Adipocyte (in vitro differentiated cells): ENCODE results near the gene SRPX2.

Source experiments
- DNase-seq: peaks from one replicate; pipeline ENCODE4 v3.0.0-alpha.2; 2015; ENCODE audit warnings: low read depth
- H3K27me3 ChIP-seq: replicated peaks from 2 replicates; pipeline ENCODE4 v1.7.0; 2013; ENCODE audit warnings: mild to moderate bottlenecking, low read length, moderate library complexity; ENCODE audit not compliant: control insufficient read depth, insufficient read depth
- H3K36me3 ChIP-seq: 2 replicates; pipeline ENCODE4 v1.7.0; 2013; ENCODE audit warnings: low read length, mild to moderate bottlenecking, moderate library complexity; ENCODE audit not compliant: control insufficient read depth, insufficient read depth, severe bottlenecking
- H3K4me1 ChIP-seq: 2 replicates; pipeline ENCODE4 v1.7.0; 2013; ENCODE audit warnings: mild to moderate bottlenecking, low read length, moderate library complexity; ENCODE audit not compliant: control insufficient read depth, insufficient read depth
- H3K4me3 ChIP-seq: 2 replicates; pipeline ENCODE4 v1.7.0; 2013; ENCODE audit warnings: mild to moderate bottlenecking, low read length, moderate library complexity
- H3K9ac ChIP-seq: 2 replicates; pipeline ENCODE4 v1.7.0; 2013; ENCODE audit warnings: mild to moderate bottlenecking, low read length, moderate library complexity
- H3K9me3 ChIP-seq: 2 replicates; pipeline ENCODE4 v1.7.0; 2013; ENCODE audit warnings: mild to moderate bottlenecking, low read length, moderate library complexity; ENCODE audit not compliant: control insufficient read depth

Gene SRPX2, protein sequence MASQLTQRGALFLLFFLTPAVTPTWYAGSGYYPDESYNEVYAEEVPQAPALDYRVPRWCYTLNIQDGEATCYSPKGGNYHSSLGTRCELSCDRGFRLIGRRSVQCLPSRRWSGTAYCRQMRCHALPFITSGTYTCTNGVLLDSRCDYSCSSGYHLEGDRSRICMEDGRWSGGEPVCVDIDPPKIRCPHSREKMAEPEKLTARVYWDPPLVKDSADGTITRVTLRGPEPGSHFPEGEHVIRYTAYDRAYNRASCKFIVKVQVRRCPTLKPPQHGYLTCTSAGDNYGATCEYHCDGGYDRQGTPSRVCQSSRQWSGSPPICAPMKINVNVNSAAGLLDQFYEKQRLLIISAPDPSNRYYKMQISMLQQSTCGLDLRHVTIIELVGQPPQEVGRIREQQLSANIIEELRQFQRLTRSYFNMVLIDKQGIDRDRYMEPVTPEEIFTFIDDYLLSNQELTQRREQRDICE

DNA sequence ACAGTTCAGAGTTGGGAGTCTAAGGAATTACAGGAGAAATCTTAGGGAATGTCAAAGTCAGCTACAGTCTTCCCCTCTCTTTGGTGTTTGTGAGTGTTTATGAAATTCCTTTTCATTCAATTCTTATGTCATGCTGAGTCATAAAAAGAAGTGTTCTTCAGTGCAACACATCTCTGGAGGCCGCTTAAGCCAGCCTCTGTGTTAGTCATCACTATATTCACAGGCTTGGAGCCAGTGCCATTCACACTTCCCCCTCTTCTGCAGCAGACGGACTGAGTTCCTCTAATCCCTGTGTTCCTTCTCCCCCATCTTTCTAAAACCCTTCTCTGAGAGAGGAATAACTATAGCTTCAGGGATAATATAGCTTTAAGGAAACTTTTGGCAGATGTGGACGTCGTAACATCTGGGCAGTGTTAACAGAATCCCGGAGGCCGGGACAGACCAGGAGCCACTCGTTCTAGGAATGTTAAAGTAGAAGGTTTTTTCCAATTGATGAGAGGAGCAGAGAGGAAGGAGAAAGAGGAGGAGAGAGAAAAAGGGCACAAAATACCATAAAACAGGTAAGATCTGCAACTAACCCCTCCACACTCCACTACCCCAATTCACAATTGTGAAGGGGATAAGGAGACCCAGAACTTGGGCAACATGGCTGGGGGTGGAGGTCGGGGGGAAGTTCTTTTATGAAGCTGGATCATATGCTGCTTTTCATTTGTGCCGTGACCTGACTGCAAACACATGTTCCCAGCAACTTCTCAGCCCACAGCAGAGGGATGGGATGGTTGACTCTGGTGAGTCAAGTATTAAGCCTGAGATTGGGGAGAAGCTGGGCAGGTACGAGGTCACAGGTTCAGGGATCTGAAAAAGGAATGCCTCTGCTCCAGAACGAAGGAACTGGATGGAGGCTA lies at the start of gene SRPX2:
TSS of gene SRPX2 (plus strand) at position 244 of the 905 bp plus-strand sequence. CDS start 2,124 bp downstream, outside the sequence.
- peak; percentile 83 for DNase-seq
- Histone ChIP-seq H3K4me3 (peak within 1 kb of the TSS; percentile 81), H3K9ac (peak within 1 kb of the TSS; percentile 87), H3K27me3 (peaks cover 9% of the 10 kb centered on the region), H3K4me1 (peaks cover 39% of the 10 kb centered on the region), H3K9me3 (no peaks in the 10 kb centered on the region), H3K36me3 (no peaks in the 10 kb centered on the region)

DNA sequence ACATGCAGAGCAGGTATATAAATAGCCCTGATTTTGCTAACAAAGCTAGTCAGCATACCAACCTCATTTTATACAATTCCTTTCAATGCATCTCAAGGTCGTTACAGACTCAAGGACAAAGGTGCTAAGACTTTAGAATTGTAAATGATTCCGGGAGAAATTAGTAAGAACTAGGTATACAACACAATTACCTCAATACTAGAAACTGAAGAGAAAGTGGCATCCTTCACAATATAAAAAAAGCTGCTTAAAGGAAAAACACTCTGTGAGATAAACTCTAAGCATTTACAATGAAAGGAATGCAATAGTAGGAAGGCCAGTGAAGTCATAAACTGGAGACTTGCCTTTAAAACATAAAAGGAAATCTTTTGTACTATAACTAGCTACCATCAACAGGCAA lies 47.4 kb upstream of the SRPX2 start:
- no peak overlapping the region for H3K4me3 ChIP-seq
- no peaks in the 10 kb centered on the region for H3K9me3 ChIP-seq
- peaks cover 8% of the 10 kb centered on the region for H3K27me3 ChIP-seq
- peaks cover 20% of the 10 kb centered on the region for H3K4me1 ChIP-seq
- H3K36me3 ChIP-seq: no peaks in the 10 kb centered on the region
- DNase-seq: no peak
- no peak overlapping the region for H3K9ac ChIP-seq

DNA sequence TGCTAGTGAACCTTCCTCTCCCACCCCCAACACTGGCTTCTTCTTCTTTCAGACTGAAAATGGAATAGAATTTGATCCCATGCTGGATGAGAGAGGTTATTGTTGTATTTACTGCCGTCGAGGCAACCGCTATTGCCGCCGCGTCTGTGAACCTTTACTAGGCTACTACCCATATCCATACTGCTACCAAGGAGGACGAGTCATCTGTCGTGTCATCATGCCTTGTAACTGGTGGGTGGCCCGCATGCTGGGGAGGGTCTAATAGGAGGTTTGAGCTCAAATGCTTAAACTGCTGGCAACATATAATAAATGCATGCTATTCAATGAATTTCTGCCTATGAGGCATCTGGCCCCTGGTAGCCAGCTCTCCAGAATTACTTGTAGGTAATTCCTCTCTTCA lies 44.5 kb upstream of the SRPX2 start:
- H3K9ac ChIP-seq: no peak overlapping the region
- DNase-seq: no peak

DNA sequence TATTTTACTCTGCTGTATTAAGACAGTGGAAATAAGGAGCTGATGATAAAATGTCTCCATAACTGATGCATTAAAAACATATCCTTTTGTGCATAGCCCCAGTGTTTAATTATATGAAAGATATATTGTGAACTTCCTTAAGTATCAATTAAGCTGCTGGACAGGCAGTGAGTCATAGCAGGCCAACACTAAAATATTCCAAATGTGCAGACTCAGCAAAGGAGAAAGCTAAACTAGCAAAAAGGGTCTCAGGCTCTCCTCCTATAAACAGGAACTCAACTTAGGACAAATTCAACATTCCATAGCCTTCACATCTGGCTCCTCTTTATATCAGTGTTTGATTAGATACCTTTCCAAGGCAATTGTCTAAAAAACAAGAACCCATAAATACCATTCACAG lies 43.7 kb upstream of the SRPX2 start:
- no peak for DNase-seq
- no peaks in the 10 kb centered on the region for H3K36me3 ChIP-seq
- peaks cover 5% of the 10 kb centered on the region for H3K4me1 ChIP-seq
- peaks cover 14% of the 10 kb centered on the region for H3K27me3 ChIP-seq
- H3K9ac ChIP-seq: no peak overlapping the region
- no peak overlapping the region for H3K4me3 ChIP-seq
- no peaks in the 10 kb centered on the region for H3K9me3 ChIP-seq

More for the DNA sequence above, 44.5 kb upstream of the SRPX2 start:
- H3K4me3 ChIP-seq: no peak overlapping the region
- no peaks in the 10 kb centered on the region for H3K9me3 ChIP-seq
- peaks cover 10% of the 10 kb centered on the region for H3K27me3 ChIP-seq
- H3K36me3 ChIP-seq: no peaks in the 10 kb centered on the region
- peaks cover 5% of the 10 kb centered on the region for H3K4me1 ChIP-seq

DNA sequence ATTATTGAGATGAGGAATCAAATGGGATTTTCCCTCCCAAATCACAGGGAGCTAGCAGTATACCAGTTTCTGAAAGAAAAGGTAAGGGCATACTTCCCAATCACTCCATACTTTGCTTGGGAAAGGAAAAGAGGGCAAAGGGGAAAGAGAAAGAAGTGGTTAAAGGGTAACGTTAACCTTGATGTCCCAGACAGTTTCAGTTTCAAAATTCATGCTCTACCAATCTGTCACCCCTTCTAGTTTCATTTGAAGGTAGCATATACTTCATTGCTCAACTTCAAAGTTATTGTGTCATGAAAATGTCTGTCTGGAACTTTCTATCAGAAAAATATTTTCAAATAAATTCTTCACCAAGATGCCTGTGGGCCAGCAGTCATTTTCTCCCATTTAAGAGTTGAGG lies 43.2 kb upstream of the SRPX2 start:
- no peak for DNase-seq
- Histone ChIP-seq H3K27me3 (peaks cover 15% of the 10 kb centered on the region), H3K4me1 (peaks cover 5% of the 10 kb centered on the region), H3K4me3 (no peak overlapping the region), H3K9ac (no peak overlapping the region), H3K9me3 (no peaks in the 10 kb centered on the region), H3K36me3 (no peaks in the 10 kb centered on the region)

DNA sequence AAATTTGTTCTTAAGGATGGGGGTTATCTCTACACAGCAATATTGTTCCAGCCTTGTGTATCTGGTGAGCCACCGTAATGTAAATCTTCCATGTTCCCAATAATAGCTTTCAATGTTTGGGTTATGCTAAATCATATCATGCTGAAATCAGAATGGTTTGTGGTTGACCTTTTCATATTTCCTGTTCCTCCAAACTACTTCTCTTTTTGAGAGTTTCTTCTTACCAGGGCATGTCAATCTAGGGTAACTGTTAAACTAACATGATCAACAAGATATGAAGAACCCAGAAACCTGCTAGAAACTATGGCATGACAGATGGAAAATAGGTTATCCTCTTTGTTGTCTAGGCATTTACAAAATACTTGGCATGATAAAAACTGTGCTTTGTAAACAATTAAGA lies 37.2 kb upstream of the SRPX2 start:
- no peaks in the 10 kb centered on the region for H3K9me3 ChIP-seq
- H3K9ac ChIP-seq: no peak overlapping the region
- no peak overlapping the region for H3K4me3 ChIP-seq
- no peaks in the 10 kb centered on the region for H3K36me3 ChIP-seq
- no peak for DNase-seq
- H3K4me1 ChIP-seq: no peaks in the 10 kb centered on the region
- peaks cover 19% of the 10 kb centered on the region for H3K27me3 ChIP-seq

DNA sequence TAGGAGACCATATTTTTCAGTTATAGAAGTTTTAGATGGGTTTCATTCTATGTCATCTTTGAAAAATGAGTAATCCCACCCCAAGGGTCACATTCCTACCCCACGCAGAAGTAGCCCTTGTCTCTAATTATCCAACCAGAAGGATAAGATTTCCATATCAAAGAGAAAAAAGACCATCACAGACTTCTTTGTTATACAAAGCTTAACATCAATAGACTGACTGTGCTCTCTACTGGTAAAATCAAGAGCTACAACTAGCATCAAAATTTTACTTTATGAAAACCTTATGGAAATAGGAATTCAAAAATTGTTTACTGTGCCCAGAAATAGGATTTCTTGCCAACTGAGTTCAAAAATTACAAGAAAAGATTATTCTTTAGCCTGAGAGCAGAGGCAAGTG lies 34.4 kb upstream of the SRPX2 start:
- Histone ChIP-seq H3K9ac (no peak overlapping the region), H3K4me1 (peaks cover 5% of the 10 kb centered on the region), H3K4me3 (no peak overlapping the region), H3K9me3 (no peaks in the 10 kb centered on the region), H3K36me3 (no peaks in the 10 kb centered on the region), H3K27me3 (peaks cover 24% of the 10 kb centered on the region)
- DNase-seq: peak; percentile 24

DNA sequence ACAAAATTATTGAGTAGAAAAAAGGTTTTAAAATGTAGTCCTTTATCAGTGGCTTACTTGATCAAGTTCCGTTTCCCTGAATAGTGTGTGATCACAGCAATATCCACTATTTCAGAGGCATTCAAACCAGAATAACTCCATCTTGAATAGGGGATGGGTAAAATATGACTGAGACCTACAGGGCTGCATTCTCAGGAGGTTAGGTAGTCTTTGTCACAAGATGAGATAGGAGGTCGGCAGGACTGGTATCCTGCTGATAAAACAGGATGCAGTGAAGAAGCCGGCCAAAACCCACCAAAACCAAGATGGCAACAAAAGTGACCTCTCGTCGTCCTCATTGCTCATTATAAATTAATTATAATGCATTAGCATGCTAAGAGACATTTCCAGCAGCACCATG lies 32.0 kb upstream of the SRPX2 start:
- H3K9ac ChIP-seq: no peak overlapping the region
- peaks cover 11% of the 10 kb centered on the region for H3K4me1 ChIP-seq
- H3K27me3 ChIP-seq: peaks cover 21% of the 10 kb centered on the region
- no peaks in the 10 kb centered on the region for H3K9me3 ChIP-seq
- H3K36me3 ChIP-seq: no peaks in the 10 kb centered on the region
- no peak for DNase-seq
- H3K4me3 ChIP-seq: no peak overlapping the region

DNA sequence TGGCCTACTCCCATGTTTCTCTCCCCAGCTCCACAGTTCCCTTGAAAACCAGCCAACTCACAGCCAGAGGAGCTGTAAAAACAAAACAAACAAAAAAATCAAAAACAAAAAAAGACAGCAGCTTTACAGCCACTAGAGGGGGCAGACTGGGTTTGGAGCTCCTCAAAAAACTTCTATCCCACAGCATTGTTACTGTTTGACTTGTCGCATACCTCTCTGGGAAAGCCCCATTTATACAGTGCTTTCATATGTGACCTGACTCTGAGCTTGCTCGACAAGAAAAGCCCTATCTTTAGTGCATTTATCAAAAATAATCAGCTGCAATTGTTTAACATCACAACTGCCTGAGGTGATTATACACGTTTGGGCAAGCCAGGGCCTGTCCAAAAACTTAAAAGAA lies 29.0 kb upstream of the SRPX2 start:
- no peaks in the 10 kb centered on the region for H3K9me3 ChIP-seq
- H3K36me3 ChIP-seq: no peaks in the 10 kb centered on the region
- no peak overlapping the region for H3K9ac ChIP-seq
- peaks cover 11% of the 10 kb centered on the region for H3K27me3 ChIP-seq
- H3K4me1 ChIP-seq: peaks cover 11% of the 10 kb centered on the region
- DNase-seq: peak; percentile 83
- H3K4me3 ChIP-seq: no peak overlapping the region

DNA sequence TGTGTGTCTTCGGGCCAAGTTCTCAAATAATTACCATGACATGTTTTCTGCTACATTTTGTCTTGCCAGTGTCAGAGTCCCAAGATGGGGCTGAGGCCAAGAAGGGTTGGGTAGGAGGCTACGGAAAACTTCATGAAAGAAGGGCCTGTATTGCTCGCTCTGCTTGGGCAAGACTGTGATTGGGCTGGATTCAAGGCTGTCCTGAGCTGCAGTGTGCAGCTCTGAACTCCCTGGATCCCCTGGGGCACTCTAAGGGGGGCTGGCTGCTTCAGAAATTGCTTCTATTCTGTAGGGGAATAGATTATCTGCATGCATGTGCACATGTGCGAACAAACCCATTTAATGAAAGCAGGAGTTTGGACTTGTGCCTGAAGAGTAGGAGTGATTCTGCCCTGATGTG lies 21.0 kb upstream of the SRPX2 start:
- H3K9ac ChIP-seq: no peak overlapping the region
- H3K4me1 ChIP-seq: no peaks in the 10 kb centered on the region
- no peaks in the 10 kb centered on the region for H3K9me3 ChIP-seq
- H3K27me3 ChIP-seq: no peaks in the 10 kb centered on the region
- no peak for DNase-seq
- H3K36me3 ChIP-seq: no peaks in the 10 kb centered on the region
- H3K4me3 ChIP-seq: no peak overlapping the region

DNA sequence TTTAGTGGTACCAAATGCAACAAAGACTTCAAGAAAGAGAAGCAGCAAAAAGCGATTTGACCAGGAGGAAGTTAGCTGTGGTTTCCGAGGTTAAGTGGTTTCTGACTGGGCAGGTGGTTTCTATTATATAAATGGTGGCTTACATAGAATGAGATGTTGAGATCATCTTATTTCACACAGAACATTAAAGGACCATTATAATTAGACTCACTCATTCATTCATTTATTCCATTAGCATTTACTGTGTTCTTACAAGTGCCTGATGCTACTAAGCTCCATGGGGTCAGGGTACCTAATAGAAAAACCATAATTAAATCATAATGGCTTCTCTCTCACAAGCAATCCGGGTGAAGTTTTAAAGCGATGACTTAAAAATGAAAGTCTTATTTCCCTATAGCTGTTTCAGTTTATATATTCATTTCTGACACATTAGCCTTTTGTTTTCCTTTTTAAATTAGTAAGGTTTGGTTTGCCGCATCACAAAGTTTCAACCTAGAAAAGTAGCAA lies 18.0 kb upstream of the SRPX2 start:
- Histone ChIP-seq H3K4me3 (no peak overlapping the region), H3K27me3 (no peaks in the 10 kb centered on the region), H3K9me3 (no peaks in the 10 kb centered on the region), H3K9ac (no peak overlapping the region), H3K36me3 (no peaks in the 10 kb centered on the region), H3K4me1 (no peaks in the 10 kb centered on the region)
- DNase-seq: no peak
